ENCODE measurements around the gene ACTR1A. TPM values are rescaled to one million over a fixed set of nuclear protein-coding genes. Genes with fewer than 3 reads are reported as not detected.

ACTR1A gene
- total and polyA plus RNA-seq, 10 donors: 25.5 to 90.8 (median 66.8) TPM

DNA sequence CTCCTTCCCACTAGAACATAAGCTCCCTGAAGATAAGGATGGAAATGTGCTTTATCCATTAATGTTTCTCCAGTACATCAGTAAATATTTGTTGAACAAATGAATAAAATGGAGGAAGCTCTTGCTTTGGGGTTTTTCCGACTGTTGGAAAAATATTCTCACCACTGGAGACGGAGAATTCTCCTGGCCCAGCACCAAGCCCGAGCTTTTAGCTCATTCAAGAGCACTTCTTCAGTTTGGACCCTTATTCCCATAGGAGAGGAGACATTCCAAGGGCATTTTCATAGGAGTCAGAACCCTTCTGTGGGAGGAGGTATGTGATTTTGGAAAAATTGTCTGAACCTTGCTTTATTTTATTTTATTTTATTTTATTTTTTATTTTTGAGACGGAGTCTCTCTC lies 22.2 kb upstream of the ACTR1A start:
- H3K4me1 ChIP-seq: no peaks in the 10 kb centered on the region
- intact Hi-C loops (cut with DNase I; ENCODE audit: low total_unique reads): no loop called here
- H3K36me3 ChIP-seq: peaks cover 0 to 73% (median 5%) of the 10 kb centered on the region in 6 donors
- TF ChIP-seq, protein P1, sequence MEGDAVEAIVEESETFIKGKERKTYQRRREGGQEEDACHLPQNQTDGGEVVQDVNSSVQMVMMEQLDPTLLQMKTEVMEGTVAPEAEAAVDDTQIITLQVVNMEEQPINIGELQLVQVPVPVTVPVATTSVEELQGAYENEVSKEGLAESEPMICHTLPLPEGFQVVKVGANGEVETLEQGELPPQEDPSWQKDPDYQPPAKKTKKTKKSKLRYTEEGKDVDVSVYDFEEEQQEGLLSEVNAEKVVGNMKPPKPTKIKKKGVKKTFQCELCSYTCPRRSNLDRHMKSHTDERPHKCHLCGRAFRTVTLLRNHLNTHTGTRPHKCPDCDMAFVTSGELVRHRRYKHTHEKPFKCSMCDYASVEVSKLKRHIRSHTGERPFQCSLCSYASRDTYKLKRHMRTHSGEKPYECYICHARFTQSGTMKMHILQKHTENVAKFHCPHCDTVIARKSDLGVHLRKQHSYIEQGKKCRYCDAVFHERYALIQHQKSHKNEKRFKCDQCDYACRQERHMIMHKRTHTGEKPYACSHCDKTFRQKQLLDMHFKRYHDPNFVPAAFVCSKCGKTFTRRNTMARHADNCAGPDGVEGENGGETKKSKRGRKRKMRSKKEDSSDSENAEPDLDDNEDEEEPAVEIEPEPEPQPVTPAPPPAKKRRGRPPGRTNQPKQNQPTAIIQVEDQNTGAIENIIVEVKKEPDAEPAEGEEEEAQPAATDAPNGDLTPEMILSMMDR (IDR thresholded peaks at IDR 0.05 in 8 of 11, conservative IDR thresholded peaks at IDR 0.05 in 3 of 11): no peak
- TF ChIP-seq POLR2AphosphoS5 (IDR thresholded peaks at IDR 0.05) (no peak), POLR2A (IDR thresholded peaks at IDR 0.05) (no peak)
- H3K27ac ChIP-seq: no peak overlapping the region
- no peaks in the 10 kb centered on the region for H3K27me3 ChIP-seq (replicated peaks in 1 of 7)
- no peak overlapping the region for H3K4me3 ChIP-seq
- 89 to 94% (median 94%) methylated on average over 4 of the region's 4 CpGs for WGBS, 5 donors
- H3K9me3 ChIP-seq: no peaks in the 10 kb centered on the region
- DNase-seq: peak; percentile 8

DNA sequence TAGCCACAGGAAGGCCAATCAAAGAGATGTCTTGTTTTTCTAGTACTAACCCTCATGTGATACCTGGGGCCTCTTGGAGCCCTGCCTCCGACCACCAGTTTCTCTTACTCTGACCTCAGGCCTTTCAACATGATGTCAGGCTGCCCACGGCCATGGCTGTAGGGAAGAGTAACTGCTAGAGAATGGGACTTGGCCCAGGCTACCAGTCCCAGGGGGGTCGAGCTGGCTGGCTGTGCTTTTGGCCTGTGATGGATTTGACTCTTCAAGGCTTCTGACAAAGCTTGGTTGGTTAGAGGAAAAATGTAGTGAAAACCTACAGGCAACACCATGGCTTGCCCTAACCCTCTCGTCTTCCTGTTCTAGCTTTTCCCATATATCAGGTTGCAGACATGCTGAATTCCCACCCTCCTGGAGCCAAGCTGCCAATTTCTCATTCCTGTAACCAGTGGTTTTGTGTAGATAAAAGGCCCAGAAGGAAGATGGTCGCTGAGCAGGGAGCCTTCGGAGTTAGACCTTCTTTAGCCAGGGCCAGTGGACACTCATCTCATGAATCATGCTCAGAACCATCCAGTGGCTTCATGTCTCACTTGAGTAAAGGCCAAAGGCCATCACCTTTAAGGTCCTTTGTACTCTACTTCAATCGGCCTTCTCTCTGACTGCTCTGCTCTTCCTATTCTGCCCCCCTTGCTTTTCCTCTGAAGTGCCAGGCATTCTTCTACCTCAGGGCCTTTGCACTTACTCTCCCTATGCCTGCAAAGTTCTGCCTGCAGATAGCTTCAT lies 20.9 kb upstream of the ACTR1A start:
- intact Hi-C loops (cut with DNase I; ENCODE audit: low total_unique reads): no loop called here
- WGBS, 5 donors: 75 to 85% (median 84%) methylated on average over 7 of the region's 7 CpGs

DNA sequence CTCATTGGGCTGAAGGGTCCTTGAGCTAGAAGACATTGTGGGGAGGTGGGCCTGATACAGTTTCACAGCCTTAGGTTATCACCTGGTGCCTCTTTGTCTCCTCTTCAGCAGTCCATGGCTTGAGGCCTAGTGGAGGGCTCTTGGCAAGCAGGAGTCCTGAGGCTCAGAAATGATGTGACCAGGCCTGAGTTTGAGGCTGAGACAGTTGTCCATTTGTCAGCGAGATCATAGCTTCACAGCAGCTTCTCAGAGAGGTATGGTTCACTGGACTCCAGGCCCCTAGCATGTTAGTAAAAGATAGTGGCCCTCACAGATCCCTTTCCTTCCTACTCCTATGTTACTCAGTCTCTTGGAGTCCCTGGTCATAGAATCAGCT lies 20.4 kb upstream of the ACTR1A start:
- H3K4me1 ChIP-seq: no peaks in the 10 kb centered on the region
- TF ChIP-seq, protein P1 (IDR thresholded peaks at IDR 0.05 in 8 of 11, conservative IDR thresholded peaks at IDR 0.05 in 3 of 11): no peak
- TF ChIP-seq POLR2AphosphoS5 (IDR thresholded peaks at IDR 0.05) (no peak), POLR2A (IDR thresholded peaks at IDR 0.05) (no peak)
- 80 to 100% (median 90%) methylated on average over 1 of the region's 1 CpG for WGBS, 5 donors
- intact Hi-C loops (cut with DNase I; ENCODE audit: low total_unique reads): no loop called here
- no peak overlapping the region for H3K27ac ChIP-seq
- H3K9me3 ChIP-seq: no peaks in the 10 kb centered on the region
- DNase-seq: peak; percentile 1
- H3K36me3 ChIP-seq: peaks cover 0 to 82% (median 6%) of the 10 kb centered on the region in 6 donors
- no peaks in the 10 kb centered on the region for H3K27me3 ChIP-seq (replicated peaks in 1 of 7)
- no peak overlapping the region for H3K4me3 ChIP-seq

More for the DNA sequence above, 20.9 kb upstream of the ACTR1A start:
- Histone ChIP-seq H3K4me1 (no peaks in the 10 kb centered on the region), H3K9me3 (no peaks in the 10 kb centered on the region), H3K27me3 (replicated peaks in 1 of 7) (no peaks in the 10 kb centered on the region), H3K27ac (no peak overlapping the region), H3K36me3 (peaks cover 0 to 80% (median 5%) of the 10 kb centered on the region in 6 donors), H3K4me3 (no peak overlapping the region)
- TF ChIP-seq, protein P1 (IDR thresholded peaks at IDR 0.05 in 8 of 11, conservative IDR thresholded peaks at IDR 0.05 in 3 of 11): no peak
- TF ChIP-seq POLR2AphosphoS5 (IDR thresholded peaks at IDR 0.05) (no peak), POLR2A (IDR thresholded peaks at IDR 0.05) (no peak)
- DNase-seq: peak; percentile 27

DNA sequence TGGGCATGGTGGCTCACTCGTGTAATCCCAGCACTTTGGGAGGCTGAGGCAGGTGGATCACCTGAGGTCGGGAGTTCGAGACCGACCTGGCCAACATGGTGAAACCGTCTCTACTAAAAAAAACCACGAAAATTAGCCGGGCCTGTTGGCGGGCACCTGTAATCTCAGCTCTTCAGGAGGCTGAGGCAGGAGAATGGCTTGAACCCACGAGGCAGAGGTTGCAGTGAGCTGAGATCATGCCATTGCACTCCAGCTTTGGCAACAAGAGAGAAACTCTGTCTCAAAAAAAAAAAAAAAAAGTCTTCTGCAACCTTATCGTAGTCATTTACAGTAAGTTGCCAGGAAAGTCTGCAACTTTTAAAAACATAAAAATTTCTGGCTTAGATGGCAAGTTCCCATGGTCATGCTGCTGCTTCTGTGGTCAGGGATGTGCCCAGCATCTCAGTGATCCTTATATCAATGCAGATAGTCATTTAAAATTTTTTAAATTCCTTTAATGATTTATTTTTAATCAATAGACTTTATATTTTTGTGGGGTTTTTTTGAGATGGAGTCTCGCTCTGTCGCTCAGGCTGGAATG lies 16.8 kb upstream of the ACTR1A start:
- TF ChIP-seq, protein P1 (IDR thresholded peaks at IDR 0.05 in 8 of 11, conservative IDR thresholded peaks at IDR 0.05 in 3 of 11): no peak
- no peak for TF ChIP-seq POLR2AphosphoS5 (IDR thresholded peaks at IDR 0.05)
- no peak for TF ChIP-seq POLR2A (IDR thresholded peaks at IDR 0.05)
- peak; percentile 4 for DNase-seq
- Histone ChIP-seq H3K27ac (no peak overlapping the region), H3K27me3 (replicated peaks in 1 of 7) (no peaks in the 10 kb centered on the region), H3K4me3 (no peak overlapping the region), H3K36me3 (peaks cover 0 to 79% (median 10%) of the 10 kb centered on the region in 6 donors), H3K9me3 (no peaks in the 10 kb centered on the region), H3K4me1 (no peaks in the 10 kb centered on the region)
- intact Hi-C loops (cut with DNase I; ENCODE audit: low total_unique reads): no loop called here
- WGBS, 5 donors: 89 to 95% (median 93%) methylated on average over 12 of the region's 12 CpGs

Measured in spleen (tissue), 11 donors.